GM18909 (cell line): ENCODE measurements around the gene CDYL2.
"Not testable (repeated sequence)": the region's sequence is repeated elsewhere in the genome, so short reads cannot be mapped to it uniquely, and the experiment has no call there.

Source experiments
- ATAC-seq: cut with Tn5 transposase; IDR thresholded peaks from one replicate; pipeline ENCODE4 v1.9.1; 2021; ENCODE audit warnings: mild to moderate bottlenecking; ENCODE audit not compliant: unreplicated experiment, poor library complexity

CDYL2 gene

DNA sequence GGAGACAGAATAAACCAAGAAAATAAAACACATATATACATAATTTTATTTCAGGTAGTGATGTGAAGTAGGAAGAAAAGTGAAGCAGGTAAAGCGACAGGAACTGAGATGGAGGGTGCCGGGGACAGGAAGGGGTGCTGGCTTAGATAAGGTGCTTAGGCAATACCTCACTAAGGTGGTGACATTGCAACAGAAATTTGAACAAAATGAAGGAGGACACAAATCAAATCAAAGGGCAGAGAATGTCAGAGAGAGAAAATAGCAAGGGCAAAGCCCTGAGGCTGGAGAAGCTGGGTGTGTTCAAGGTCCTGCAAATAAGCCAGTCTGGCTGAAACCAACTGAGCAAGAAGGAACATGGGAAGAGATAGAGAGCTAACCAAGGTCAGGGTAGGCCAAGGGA lies 5.0 kb upstream of the CDYL2 start:
- no peak for ATAC-seq

DNA sequence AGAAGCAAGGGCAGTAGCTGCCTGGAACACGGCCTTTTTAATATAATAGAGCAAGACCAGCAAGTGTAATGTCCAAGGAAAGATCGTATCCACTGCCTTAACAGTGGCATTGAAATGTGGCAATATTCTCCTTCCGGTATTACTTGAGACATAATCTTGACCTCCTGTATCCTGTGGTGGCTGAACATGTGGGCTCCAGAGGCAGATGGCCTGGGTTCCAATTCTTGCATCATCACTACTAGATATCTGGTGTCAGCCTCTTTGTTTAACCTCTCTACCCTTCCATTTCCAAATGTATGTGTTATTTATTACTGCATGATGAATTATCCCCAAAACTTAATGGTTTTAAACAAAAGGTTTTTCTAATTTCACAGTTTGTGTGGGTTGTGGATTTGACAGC lies 3.5 kb upstream of the CDYL2 start:
- ATAC-seq = no peak

DNA sequence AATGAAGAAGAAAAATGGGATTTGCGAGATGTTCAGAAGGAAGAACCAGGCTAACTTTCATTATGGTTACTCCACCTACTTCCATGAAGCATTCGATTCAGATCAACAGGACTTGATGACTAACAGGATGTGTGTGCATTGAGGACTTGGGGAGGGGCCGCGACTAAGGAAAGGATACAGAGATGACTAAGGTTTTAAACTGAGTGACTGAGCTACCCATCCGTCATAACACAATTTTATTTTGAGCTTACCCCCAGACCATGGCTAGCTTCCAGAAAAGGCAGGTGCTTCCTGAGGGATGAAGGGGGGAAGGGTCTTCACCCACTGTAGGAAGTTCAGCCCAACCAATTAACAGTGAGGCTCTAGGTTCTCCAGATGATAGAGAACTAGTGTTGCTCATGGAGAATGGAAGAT lies 2.5 kb upstream of the CDYL2 start:
- no peak for ATAC-seq

DNA sequence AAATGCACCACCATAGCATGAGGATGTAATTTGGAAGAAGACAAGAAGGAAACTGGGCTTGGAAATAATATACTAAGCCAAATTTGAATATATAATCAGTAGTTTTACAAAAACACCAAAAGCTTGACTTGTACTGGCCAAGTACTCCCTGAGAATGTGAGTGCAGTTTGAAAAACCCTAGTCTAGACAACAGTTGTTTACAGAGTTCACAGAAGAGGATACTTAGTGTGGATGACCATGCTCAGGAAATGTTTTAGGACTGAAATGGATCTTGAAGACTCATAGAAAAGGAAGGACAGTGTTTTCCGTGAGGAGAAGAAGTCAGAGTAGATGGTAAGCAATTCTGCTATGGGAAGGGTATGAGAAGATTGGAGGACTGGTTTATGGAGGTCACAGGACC lies 1.9 kb upstream of the CDYL2 start:
- ATAC-seq = no peak

DNA sequence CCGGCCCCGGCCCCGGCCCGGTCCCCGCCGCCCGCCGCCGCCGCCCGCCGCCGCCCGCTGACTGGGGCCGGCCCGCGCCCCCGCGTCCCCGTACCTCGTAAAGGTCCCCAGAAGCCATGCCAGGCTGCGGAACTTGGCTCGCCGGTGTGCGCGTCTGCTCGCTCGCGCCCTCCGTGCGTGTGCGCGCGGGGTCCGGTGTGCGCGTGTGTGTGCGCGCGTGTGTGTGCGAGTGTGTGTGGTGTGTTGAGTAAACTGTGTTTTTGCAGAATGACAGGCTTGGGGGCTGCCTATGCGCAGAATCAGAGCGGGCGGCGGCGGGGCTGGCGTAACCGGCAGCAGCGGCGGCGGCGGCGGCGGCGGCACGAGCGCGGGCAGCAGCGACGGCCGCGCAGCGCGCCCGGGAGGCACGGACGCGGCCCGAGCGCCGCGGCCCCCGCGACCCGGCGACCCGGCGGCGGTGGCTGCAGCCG lies 307 bp downstream of the CDYL2 start:
- peak; percentile 55 for ATAC-seq

DNA sequence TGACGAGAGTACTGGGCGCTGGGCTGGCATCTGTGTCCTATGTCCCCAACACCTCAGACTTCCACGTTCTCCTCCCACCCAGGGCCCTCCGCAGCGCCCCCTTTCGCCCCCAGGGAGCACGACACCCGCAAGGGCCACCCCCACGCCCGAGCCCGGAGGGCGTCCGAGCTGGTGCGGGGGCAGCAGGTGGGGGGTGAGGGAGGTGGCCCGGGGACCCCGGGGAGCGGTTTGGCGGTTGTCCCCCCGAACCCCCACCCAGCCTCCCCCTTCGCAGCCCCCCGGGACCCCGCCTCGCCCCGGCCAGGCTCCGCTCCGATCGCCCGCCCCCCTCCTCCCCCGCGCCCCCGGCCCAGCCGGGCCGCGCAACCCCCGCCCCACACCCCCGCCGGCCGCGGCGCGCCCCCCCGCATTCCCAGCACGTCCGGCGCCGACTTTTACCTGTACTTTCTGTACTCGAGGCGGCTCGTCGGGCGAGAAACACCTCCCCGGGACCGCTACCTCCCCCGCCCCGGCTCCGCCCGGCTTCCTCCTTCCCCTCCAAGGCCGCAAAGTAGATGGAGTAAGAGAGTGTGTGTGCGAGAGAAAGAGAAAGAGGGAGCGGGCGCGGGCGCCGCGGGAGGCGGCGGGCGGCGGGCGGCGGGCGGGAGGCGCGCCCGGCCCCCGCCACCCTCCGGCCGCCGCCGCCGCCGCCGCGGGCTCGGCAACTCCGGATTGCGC lies 901 bp downstream of the CDYL2 start:
- no peak for ATAC-seq

DNA sequence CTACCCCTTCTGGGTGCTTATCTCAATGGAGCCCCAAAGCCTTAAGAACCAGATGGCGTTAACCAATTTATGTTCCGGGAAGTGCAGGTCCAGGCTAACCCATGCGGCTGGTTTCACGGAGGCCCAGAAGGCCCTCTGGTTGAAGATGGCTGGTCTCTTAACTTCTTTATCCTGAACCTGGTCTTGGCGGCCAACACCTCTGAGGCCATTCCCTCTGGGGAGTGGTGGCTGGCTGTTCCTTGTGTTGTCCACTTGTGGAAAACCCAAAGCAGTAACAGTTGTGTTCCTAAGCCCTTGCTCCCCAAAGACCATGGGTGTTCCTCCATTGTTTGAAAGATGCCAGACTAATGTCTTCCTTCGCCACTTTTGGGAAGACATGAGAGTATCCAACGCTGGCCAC lies 1.5 kb downstream of the CDYL2 start:
- ATAC-seq = no peak

DNA sequence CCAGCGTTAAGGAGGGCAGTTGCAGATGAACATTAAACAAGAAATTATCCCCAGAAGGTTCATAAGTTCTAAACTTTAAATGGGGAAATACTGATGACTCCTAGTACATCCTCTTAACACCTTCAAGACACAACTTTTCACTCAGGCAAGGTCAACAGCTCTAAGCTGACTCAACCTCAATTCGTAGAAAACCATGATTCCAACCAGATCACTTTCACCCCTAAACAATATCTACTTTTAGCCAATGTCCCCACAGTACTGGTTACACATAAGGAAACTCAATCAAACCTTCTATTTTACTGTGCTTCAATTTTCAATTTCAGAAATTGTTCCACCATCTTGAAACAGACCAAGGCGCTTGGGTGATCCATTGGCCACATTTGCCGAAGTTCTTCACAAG lies 2.3 kb downstream of the CDYL2 start:
- no peak for ATAC-seq

DNA sequence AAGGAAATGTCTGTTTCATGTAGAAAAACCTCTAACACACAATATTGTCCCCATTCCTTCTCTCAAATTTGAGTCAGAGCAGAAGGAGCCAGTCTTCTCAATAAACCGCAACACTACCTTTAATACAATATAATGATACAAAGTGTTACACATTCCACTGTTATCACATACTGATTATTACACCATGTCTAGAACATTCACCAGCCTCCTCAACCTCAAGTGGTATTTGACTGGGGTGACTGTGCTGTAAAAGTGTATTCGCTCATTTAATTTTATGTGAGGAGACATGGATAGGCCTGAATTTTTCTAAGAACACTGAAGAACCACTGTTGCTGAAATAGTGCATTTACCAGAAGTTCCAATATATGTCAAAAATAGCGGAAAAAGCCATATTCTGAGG lies 10.3 kb downstream of the CDYL2 start:
- ATAC-seq = no peak

DNA sequence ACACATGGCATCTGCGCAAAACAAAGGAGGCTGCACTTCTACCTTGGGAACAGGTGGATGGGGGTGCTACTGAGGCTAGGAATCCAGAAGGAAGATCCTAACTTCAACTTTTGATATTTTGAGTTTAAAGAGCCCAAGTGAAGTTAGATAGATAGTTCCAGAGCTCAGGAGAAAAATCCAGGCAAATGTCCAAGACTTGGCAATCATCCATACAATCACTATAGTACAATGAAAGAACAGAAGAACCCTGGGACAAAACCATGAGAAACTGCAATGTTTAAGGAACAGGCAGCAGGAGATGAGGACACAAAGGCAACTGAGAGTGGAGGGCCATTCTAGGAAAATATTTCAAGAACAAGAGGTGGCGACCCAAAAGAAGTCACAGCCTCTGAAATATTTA lies 12.4 kb downstream of the CDYL2 start:
- ATAC-seq = no peak

DNA sequence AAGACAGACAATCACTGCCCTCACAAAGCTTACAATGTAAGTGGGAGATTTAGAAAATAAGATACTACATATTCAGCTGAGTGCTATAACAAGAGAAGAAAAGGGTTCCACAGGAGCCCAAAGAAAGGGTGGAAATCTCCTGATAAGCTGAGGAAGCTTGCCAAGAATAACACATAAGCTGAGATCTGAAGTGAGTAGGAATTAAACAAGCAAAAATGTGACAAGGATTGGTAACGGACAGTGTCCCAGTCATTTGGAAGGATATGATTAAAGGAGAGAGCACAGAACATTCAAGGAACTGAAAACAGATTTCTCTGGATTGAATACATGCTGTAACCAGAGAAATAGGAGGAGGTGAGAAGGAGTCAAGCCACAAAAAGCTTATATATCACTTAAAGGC lies 13.0 kb downstream of the CDYL2 start:
- ATAC-seq = no peak

DNA sequence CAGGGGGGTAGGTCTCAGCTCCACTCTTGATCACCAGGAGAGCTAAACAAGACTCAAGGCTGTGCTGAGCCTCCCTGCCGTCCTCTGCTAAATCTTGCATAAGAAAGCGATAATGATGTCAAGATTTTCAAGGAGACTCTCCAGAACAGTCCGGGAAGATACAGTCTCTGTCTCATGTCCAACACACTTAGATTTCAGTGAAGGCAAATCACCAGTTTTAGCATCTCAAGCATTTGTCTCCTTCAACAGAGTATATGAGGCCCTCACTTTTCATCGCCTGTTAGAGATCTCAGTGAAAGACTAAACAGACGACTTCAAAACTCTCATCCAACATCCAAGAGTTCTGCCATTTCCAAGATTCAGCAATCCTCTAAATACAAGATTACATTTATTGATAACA lies 13.6 kb downstream of the CDYL2 start:
- no peak for ATAC-seq

DNA sequence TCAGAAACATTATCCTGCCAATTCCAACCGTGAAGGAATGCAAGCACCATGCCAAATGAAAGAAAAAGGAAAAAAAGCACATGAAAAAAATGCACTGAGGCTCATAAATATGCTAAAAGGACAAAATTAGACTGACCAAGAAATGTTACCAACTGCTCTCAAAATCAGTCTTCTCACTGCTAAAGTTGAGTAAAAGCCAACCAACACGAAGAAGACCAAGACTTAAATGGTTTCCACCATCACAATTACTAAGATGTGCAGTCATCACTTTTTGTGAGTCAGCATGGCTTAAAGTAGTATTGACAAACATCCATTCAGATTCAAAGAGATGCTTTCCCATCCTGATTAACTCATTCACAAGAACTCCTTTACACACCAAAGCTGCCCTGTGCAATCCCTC lies 16.4 kb downstream of the CDYL2 start:
- ATAC-seq = no peak

DNA sequence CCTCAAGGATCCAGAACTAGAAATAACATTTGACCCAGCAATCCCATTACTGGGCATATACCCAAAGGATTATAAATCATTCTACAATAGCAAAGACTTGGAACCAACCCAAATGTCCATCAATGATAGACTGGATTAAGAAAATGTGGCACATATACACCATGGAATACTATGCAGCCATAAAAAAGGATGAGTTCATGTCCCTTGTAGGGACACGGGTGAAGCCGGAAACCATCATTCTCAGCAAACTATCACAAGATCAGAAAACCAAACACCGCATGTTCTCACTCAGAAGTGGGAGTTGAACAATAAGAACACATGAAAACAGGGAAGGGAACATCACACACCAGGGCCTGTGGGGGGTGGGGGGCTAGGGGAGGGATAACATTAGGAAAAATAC lies 17.8 kb downstream of the CDYL2 start:
- not testable (repeated sequence) for ATAC-seq

DNA sequence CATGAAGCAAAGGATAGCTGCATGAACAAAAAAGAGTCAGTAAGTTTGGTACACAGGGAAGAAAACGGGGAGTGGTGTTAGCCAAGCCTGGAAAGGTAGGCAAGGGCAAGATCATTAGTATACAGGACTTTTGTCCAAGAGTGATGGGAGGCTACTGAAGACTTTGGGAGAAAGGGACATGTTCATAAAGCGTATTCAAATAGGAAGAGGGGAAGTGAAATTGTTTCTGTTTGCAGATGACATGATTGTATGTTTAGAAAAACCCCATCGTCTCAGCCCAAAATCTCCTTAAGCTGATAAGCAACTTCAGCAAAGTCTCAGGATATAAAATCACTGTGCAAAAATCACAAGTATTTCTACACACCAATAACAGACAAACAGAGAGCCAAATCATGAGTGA lies 19.4 kb downstream of the CDYL2 start:
- no peak for ATAC-seq

DNA sequence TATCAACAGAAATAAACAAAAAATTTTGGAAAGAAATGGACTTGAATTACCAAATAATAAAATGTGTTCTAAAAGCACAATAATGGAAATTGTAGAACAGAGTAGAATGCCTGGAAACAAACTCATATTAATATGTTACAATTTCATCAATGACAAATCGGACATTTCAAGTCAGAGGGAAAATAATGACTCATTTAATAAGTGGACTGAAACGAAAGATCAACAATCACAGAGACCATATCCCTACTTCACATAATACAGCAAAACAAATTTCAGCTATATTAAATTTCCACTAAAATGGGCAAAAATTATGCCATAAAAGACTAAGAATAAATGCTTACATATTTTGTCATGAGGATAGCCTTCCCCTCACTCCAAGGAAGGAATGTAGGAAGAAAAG lies 25.7 kb downstream of the CDYL2 start:
- ATAC-seq = no peak

DNA sequence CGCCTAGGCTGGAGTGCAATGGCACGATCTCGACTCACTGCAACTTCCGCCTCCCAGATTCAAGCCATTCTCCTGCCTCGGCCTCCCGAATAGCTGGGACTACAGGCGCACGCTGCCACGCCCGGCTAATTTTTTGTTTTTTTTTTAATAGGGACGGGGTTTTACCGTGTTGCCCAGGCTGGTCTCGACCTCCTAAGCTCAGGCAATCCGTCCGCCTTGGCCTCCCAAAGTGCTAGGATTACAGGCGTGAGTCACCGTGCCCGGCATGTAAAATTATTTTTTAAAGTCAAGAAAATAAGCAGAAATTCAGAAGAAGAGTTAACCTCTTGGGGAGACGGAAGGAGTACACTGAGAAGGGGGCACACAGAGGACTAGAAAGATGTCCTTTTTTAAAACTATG lies 27.5 kb downstream of the CDYL2 start:
- ATAC-seq = no peak

DNA sequence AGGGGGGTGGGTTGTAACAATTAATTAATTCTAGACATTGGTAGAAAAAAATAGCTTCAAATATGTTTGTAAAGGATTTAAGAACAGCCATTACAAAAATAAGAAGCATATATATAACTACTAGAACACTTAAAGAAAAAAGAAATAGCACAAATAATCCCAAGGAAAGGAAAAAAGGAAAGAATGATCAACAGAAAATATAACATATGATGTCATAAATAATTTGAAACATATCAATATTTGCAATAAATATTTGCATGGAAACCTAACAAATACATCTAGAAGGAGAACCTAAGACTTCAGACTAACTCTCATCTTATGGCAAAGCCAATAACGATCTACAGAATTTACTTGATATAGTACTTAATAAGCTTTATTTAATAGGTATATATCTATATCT lies 28.9 kb downstream of the CDYL2 start:
- ATAC-seq = no peak

DNA sequence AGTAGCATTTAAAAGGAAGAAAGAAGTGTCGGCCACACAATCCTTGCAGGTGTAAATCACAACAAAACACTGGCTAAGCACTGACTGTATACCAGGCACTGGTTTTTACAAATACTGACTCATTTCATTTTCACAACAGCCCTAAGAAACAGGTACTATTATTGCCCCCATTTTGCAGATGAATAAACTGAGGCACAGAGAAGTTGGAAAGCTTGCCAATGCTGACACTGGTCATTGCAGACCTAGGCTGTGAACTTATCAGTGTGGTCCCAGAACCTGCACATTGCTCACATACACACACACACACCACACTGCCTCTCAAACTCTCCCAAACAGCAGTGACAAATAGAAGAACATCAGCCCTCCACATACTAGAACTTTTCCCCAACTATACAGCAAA lies 37.6 kb downstream of the CDYL2 start:
- ATAC-seq = no peak

DNA sequence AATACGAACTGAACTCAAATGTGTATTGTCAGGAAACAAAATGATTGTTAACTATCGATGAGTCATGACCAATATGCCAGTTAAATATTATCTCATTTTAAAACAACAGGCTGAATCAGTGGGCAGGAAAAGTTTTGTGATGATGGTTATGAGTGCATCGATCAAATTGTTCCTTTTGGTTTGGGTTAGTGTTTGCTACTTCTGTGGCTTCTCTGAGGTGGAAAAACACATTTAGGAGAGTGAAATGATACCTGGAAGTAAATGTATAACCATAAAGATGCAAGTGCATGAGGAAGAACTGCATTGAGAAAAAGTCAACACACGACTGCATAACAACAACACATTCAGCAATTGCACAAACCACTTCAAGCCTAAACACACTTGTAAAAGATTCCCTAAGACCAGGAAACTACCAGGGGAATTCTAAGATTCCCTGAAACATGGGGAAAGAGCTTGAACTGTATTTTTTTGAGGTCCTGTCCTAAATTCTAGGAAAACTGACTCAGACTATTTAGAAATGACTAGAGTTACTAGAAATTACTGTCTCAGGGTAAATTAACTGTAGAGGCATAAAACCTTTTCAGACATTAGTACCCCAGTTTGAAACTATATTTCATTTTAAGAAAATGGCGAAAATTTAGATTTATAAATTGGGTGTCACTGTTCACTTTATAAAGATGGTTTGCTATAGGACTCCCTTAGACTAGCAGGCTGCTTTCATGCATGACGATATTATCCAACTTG lies 44.8 kb downstream of the CDYL2 start:
- peak; percentile 37 for ATAC-seq

DNA sequence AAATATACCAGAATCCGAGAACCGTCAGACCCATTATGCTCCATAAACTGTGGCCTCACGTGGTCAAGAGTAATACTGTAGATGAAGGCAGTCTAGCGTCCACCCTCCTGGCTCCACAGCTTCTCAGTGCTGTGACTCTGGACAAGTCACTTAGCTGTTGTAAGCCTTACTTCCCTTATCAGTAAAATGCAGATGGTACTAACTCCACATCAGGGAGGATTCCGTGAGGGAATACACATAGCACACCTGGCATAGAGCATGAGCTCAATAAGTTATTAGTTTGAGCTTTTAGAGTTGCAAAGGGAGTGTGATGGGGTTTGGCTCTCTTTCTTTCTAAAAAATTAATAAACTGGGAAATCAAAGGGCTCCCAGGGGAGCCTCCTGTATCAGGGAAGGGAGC lies 49.9 kb downstream of the CDYL2 start:
- no peak for ATAC-seq

DNA sequence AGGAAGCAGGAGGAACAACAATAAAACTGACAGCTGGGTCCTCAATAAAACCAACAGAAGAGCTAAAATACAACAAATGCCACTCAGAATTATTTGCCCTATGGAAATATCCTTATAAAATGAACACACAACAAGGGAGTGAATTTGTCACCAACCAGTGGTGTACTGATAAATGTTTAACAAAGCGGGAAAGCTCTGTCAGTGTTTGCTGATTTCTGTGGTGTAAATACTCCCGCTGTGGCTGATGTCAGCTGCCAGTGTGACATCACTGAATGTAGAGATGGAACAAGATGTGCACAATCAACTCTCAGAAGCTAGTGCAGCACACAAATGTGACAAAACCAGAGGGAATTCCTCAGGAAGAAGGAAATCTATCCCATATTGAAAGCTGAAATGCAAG lies 51.9 kb downstream of the CDYL2 start:
- ATAC-seq = no peak
